Cardiac septum (tissue), 1 donor: ENCODE data around the gene TMEM39A. TPM values are rescaled to one million over a fixed set of nuclear protein-coding genes. Genes with fewer than 3 reads are reported as not detected.

Experiments
- DNase-seq: peaks from one replicate; pipeline ENCODE4 v3.0.0-alpha.2; 2020; ENCODE audit warnings: low spot score
- intact Hi-C: fragments of 100-400 bp; cut with DNase I; formaldehyde crosslinking; loops from one replicate; pipeline ENCODE4 v1.14.0; 2022
- total RNA-seq: library from RNA; stranded (reverse); fragmentation: NEBNext Ultra II Directional; extraction: Animal tissue kit (Norgen Biotek cat#: 25700); gene quantifications from one replicate; pipeline ENCODE4 v1.2.1, GENCODE V29; 2021
- donor health status: DM: no; HTN: no; CAD: no.

TMEM39A gene
- total RNA-seq, 1 donor from 2014 or later, result 18.3 TPM

- no peak for DNase-seq
- intact Hi-C loops, result loop anchor here (5.0 to 10.0 kb wide), 2 partner anchors 172 to 205 kb away; partner anchors contain the start of gene COX17
Measured at GRCh38 chr3:119469418-119470189, 6.2 kb upstream of the TMEM39A start.

- intact Hi-C loops, result loop anchor here (5.0 to 10.0 kb wide), 2 partner anchors 171 to 207 kb away; partner anchors contain the start of gene COX17
- no peak for DNase-seq
Measured at GRCh38 chr3:119468041-119468440, 4.6 kb upstream of the TMEM39A start.

- DNase-seq, result no peak
- intact Hi-C loops, result no loop called here
Measured at GRCh38 chr3:119457246-119457645, 6.2 kb downstream of the TMEM39A start.

- DNase-seq, result no peak
- intact Hi-C loops, result no loop called here
Measured at GRCh38 chr3:119456469-119456868, 6.9 kb downstream of the TMEM39A start.

- no peak for DNase-seq
- intact Hi-C loops, result no loop called here
Measured at GRCh38 chr3:119453822-119454221, 9.6 kb downstream of the TMEM39A start.

GRCh38 chr3:119444590-119444989, 18.8 kb downstream of the TMEM39A start:
- no peak for DNase-seq
- intact Hi-C loops, result no loop called here

GRCh38 chr3:119443179-119443578, 20.2 kb downstream of the TMEM39A start:
- intact Hi-C loops, result no loop called here
- no peak for DNase-seq

- intact Hi-C loops, result no loop called here
- DNase-seq, result no peak
Measured at GRCh38 chr3:119437691-119438258, 25.6 kb downstream of the TMEM39A start.

GRCh38 chr3:119436977-119437376, 26.4 kb downstream of the TMEM39A start:
- intact Hi-C loops, result no loop called here
- no peak for DNase-seq

- intact Hi-C loops, result no loop called here
- no peak for DNase-seq
Measured at GRCh38 chr3:119434703-119435102, 28.7 kb downstream of the TMEM39A start.

GRCh38 chr3:119433613-119434325, 29.6 kb downstream of the TMEM39A start:
- intact Hi-C loops, result no loop called here
- DNase-seq, result no peak

- intact Hi-C loops, result no loop called here
- no peak for DNase-seq
Measured at GRCh38 chr3:119428538-119428937, 34.9 kb downstream of the TMEM39A start.

GRCh38 chr3:119427669-119428068, 35.7 kb downstream of the TMEM39A start:
- no peak for DNase-seq
- intact Hi-C loops, result no loop called here

GRCh38 chr3:119420196-119420595, 43.2 kb downstream of the TMEM39A start:
- intact Hi-C loops, result no loop called here
- no peak for DNase-seq

GRCh38 chr3:119418641-119419040, 44.8 kb downstream of the TMEM39A start:
- no peak for DNase-seq
- intact Hi-C loops, result no loop called here

- DNase-seq, result no peak
- intact Hi-C loops, result no loop called here
Measured at GRCh38 chr3:119417771-119418512, 45.5 kb downstream of the TMEM39A start.

- no peak for DNase-seq
- intact Hi-C loops, result no loop called here
Measured at GRCh38 chr3:119416873-119417272, 46.5 kb downstream of the TMEM39A start.

GRCh38 chr3:119413603-119414280, 49.7 kb downstream of the TMEM39A start:
- intact Hi-C loops, result no loop called here
- no peak for DNase-seq

GRCh38 chr3:119409844-119410243, 53.6 kb downstream of the TMEM39A start:
- no peak for DNase-seq
- intact Hi-C loops, result no loop called here
